Ramos (cell line): ENCODE measurements around the gene ECHDC1.

Experiments used
- in situ Hi-C: fragments of 300-500 bp; cut with MboI; formaldehyde crosslinking; loops from one replicate; pipeline ENCODE4 v1.14.3; 2022; ENCODE audit warnings: low sequenced_read_pairs; ENCODE audit not compliant: unreplicated experiment

ECHDC1 gene

GRCh38 chr6:127247114-127248096 lies 96.0 kb downstream of the ECHDC1 start:
- in situ Hi-C loops = no loop called here

- in situ Hi-C loops = no loop called here
Measured at GRCh38 chr6:127243501-127243900, 99.9 kb downstream of the ECHDC1 start.
